ENCODE measurements around the gene SLC39A1.
"Not testable (repeated sequence)": the region's sequence is repeated elsewhere in the genome, so short reads cannot be mapped to it uniquely, and the experiment has no call there.

The SLC39A1 gene

DNA sequence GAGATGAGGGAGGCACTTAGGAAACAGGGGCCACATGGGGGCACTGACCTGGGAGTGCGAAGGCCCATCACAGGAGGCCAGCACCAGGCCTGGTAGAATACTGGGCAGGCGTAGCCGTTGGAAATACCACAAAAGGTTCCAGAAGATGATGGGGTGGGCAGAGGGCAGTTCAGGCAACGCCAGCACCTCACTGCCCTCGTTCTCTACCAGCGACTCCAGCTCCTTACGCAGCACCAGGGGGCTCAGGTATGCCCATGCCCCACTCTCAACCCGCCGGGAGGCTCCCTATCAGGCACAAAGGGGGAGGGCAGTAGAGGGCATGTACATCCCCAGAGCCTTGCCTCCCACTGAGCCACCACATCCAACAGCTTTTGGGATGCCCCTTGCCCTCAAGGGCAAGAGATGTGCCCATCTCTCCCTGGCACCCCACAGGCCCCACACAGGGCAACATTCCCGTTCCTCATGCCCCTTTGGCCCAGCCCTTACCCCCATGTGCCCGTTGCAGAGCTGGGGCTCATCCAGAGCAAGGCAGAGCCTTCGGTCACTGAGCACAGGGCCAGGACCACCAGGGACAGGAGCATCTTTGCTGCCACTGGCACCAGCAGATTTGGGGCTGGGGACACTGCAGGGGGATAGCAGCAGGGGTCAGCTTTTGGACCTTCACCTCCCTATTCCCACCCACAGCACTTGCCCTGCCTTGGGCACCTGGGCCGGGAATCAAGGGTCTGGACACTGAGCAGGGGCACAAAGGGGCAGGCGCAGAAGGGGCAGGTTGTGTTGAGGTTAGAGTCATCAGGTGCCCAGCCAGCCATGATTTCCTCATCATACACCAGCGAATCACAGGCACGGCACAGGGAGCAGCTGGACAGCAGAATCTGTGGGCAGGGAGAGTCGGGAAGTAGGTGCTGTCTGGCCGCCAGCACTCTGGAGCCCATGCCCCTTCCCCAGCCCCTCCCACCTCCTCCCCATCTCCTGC is 30.9 kb downstream of the SLC39A1 start:
- DNase-seq (ENCODE audit: low spot score) (no peak), FAIRE-seq (no peak)

DNA sequence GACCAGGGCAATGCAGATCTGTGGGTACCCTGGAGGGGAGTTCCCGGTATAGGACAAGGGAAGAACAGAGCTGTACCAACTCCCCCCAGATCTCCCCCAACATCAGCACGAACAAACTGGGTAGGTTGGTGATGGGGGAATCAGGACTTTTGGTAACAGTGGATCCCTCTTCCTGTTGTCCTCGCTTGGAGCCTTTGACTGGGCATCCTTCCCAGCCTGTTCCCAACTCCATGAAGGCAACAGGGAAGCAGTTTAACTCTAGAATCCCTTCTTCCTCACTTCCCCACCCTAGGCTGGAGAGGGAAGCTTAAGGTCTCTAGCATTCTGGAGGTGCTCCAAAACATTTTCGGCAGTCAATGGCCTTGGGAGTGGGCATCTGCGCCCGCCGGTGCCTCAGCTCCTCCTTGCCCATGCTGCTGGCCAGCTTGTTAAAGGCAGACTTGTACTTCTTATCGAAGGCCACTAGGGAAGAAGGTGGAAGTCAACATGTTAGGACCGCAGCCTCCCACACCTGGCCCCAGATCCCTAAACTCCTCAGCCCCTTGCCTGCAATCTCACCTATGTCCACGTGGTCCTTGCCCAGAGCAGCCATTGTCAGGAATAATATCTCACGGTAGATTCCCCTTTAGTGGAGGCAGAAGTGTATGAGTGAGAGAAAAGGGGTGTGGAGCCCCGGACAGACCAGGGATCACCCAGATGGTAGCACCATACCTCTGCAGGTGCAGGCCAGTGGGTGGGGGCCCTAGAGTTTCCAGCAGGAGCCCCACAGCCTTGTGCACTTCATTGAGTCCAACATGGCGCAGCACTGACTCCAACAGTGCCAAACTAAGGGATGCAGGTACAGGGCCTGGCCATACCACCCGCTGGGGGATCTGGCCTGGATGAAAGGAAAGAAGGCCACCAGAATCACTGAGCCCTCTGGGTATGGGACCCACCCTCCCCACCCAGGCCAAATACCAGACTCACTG is 33.1 kb downstream of the SLC39A1 start:
- no peak for DNase-seq (ENCODE audit: low spot score)
- FAIRE-seq = no peak

GRCh38 chr1:153929426-153929825 is 33.9 kb downstream of the SLC39A1 start:
- DNase-seq (ENCODE audit: low spot score) = no peak
- no peak for FAIRE-seq

GRCh38 chr1:153928791-153929341 is 34.5 kb downstream of the SLC39A1 start:
- FAIRE-seq = no peak
- no peak for DNase-seq (ENCODE audit: low spot score)

GRCh38 chr1:153928245-153928644 is 35.1 kb downstream of the SLC39A1 start:
- DNase-seq (ENCODE audit: low spot score) = no peak
- no peak for FAIRE-seq

- no peak for FAIRE-seq
- DNase-seq (ENCODE audit: low spot score) = no peak
These were observed 36.9 kb downstream of the SLC39A1 start for GRCh38 chr1:153926405-153926804.

DNA sequence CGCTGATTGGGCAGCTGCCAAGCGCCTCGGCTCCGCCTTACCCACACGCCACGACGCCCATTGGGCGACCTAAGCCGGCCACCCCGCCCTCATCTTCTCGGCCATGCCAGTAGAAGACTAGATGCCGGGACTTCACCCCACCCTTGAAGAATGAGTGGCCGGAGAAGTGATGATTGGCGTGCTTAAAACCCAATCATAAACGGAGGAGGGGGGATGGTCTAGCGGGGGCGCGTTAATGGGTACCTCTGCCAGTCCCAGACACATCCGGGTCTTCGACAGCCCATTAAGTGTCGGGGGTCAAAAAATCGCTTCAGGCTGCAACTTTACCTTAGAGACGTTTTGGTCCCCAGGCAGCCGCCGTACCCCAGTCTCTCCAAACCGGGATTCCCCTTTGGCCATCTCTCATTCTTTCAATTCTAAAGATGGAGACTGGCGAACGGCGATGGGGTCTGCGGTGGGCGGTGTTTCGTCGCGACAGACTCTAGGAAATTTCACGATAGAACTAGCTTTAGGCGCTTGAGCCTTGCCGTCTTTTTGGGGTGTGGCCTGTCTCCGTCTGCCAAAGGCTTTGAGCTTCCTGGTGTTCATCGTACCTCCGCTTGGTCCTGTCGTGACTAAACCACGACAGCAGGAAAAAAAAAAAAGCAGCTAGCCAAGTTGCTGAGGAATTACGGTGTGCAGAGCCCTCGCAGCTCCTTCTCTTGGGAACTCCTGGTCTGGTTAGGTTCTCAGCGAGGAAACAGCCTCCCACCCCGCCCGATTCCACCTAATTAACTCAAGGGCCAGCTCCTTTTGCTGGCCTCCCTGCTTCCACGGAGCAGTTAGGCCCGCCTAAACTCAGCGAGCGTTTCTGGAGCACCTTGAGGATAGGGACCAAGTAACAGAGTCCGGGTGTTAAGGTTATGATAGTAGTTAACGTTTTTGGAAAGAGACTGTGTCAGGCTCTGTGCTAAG is 40.1 kb downstream of the SLC39A1 start, which contains the start of gene GATAD2B:
Gene GATAD2B, minus strand, starts transcription at position 1 of the 954 bp plus-strand sequence. CDS start 94,625 bp downstream, outside the sequence.
- DNase-seq (ENCODE audit: low spot score) (peak; percentile 99), FAIRE-seq (no peak)

GRCh38 chr1:153922076-153922971 is 41.0 kb downstream of the SLC39A1 start:
- DNase-seq (ENCODE audit: low spot score) (peak; percentile 69), FAIRE-seq (no peak)

GRCh38 chr1:153921803-153922075 is 41.6 kb downstream of the SLC39A1 start:
- FAIRE-seq (no peak), DNase-seq (ENCODE audit: low spot score) (no peak)

- FAIRE-seq (no peak), DNase-seq (ENCODE audit: low spot score) (no peak)
These were observed 42.1 kb downstream of the SLC39A1 start for GRCh38 chr1:153921080-153921802.

DNA sequence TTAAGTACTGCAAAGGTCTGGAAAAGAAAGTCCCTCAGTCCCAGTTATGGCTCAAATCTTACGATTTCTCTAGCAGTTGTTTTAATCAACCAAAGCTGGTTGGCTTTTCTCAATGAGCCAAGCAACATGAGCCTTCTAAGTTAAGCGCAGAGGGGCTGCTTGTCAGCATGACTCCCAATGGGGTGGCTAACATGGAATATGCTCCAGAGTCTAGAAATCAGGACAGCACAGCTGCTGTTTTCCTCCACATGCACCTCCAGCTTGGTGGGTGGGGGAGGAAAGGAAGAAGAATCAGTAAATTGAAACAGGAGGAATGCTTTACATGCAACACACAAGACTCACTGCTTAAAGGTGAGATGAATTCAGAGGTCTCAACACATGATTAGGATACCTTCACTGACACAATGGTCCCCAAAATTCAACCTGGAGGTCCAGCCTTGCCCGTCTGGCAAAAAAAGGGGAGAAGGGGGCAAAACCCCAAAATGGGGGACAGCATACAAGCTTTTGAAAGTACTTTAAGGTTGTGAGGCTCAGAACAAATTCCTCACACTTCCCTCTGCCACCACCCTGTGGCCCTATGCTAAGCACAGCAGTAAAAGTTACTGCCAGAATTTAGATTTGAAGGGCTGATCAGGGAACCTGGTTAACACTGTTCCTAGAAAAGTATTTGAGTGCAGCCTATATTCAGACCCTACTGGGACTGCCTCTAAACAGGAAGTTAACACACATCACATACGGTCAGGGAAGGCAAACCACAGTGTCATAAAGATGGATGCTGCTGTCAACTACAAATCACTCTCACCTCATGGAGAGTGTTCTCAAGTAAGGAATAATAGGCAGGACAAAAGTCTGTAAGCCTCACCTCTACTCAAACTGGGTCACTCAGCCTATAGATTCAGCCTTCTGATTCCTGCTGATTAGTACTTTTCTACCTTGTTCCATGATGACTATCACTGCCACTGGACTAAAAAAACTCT is 43.2 kb downstream of the SLC39A1 start:
- FAIRE-seq (no peak), DNase-seq (ENCODE audit: low spot score) (no peak)

DNA sequence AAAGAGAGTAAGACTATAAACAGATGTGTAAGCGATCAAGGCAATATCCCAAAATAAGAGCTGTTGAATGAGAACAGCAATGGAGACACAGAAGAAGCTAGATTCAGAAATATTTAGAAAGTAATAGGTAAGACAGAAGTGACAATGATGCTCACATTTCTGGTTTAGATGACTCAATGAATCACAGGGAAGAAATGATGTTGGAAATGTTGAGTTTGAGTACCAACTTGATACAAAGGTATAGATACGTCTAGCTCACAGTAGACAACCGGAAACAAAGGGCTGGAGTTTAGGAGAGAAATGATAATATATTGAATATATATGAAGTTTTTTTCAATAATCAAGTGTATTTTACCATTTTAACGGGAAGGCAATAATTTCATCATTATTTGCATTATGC is 47.0 kb downstream of the SLC39A1 start:
- FAIRE-seq = no peak

DNA sequence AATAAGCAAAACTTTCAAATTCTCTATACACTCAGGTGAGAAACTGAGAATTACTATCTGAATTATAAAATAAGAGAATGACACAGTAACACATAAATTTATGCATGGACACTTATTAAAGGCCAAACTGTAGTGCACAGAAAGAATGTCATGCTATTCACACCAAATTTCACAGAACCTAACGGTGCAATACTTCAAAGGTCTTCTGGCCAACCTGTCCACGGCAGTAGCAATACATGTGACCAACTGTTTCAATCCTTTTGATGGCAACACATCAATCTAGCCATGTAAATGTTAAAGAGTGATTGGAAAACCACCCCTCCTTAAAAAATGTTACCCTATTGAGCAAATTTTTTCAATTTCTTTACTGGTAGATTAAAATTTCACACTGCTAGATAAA is 51.0 kb downstream of the SLC39A1 start:
- FAIRE-seq (no peak), DNase-seq (ENCODE audit: low spot score) (no peak)

More for the DNA sequence above, 47.0 kb downstream of the SLC39A1 start:
- no peak for DNase-seq (ENCODE audit: low spot score)

- not testable (repeated sequence) for DNase-seq (ENCODE audit: low spot score); FAIRE-seq
These were observed 52.8 kb downstream of the SLC39A1 start for GRCh38 chr1:153910560-153910959.

Data from urothelium cell line (cell line).